ENCODE data around the gene APOL6.
"Not testable (repeated sequence)": the region's sequence is repeated elsewhere in the genome, so short reads cannot be mapped to it uniquely, and the experiment has no call there.

The APOL6 gene

GRCh38 chr22:35641494-35642120 lies 6.6 kb upstream of the APOL6 start:
- DNase-seq: no peak

GRCh38 chr22:35642305-35642741 lies 5.9 kb upstream of the APOL6 start:
- DNase-seq: no peak

- no peak for DNase-seq
Measured at GRCh38 chr22:35643991-35644390, 4.3 kb upstream of the APOL6 start.

DNA sequence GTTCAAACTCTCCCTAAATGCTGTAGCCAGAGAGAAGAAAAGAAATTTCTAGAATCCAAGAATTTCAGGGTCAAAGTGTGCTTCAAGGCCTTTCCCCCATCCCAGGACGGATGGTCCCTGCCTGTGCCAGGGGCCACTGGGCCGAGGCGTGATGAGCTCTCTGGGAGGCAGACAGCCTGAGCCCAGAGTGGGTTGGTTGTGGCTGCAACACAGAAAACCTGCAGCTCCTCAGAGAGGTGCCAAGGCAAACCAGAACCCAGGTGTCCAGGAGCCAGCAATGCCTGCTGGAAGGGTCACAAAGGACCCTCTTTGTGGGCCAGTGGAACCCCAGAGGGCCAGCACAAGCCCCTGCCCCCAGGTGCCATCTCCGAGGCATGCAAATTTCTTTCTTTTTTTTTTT lies 2.6 kb upstream of the APOL6 start:
- no peak for DNase-seq

GRCh38 chr22:35649026-35649553 lies 844 bp downstream of the APOL6 start:
- no peak for DNase-seq

- no peak for DNase-seq
Measured at GRCh38 chr22:35649636-35650250, 1.5 kb downstream of the APOL6 start.

DNA sequence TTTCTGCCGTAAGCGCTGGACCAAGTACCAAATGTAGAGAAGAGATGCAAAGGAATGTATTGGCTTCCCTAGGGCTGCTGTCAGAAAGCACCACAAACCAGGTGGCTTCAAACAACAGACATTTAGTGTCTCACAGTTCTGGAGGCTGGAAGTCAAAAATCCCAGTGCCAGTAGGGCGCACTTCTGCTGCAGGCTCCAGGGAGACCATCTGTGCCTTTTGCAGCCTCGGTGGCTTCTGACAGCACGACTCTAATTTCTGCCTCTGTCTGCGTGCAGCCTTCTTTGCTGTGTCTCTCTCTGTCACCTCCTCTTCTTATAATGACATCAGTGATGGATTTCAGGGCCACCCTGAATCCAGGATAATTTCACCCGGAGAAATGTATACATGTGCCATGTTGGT lies 2.8 kb downstream of the APOL6 start:
- no peak for DNase-seq

GRCh38 chr22:35653824-35654223 lies 5.6 kb downstream of the APOL6 start:
- no peak for DNase-seq

- DNase-seq: no peak
Measured at GRCh38 chr22:35656284-35656752, 8.1 kb downstream of the APOL6 start.

GRCh38 chr22:35657571-35658312 lies 9.5 kb downstream of the APOL6 start:
- DNase-seq: no peak

GRCh38 chr22:35660291-35661127 lies 12.3 kb downstream of the APOL6 start:
- no peak for DNase-seq

- no peak for DNase-seq
Measured at GRCh38 chr22:35661464-35661863, 13.2 kb downstream of the APOL6 start.

- DNase-seq: no peak
Measured at GRCh38 chr22:35662914-35663313, 14.7 kb downstream of the APOL6 start.

- no peak for DNase-seq
Measured at GRCh38 chr22:35663371-35663770, 15.1 kb downstream of the APOL6 start.

GRCh38 chr22:35664955-35665587 lies 16.8 kb downstream of the APOL6 start:
- no peak for DNase-seq

DNA sequence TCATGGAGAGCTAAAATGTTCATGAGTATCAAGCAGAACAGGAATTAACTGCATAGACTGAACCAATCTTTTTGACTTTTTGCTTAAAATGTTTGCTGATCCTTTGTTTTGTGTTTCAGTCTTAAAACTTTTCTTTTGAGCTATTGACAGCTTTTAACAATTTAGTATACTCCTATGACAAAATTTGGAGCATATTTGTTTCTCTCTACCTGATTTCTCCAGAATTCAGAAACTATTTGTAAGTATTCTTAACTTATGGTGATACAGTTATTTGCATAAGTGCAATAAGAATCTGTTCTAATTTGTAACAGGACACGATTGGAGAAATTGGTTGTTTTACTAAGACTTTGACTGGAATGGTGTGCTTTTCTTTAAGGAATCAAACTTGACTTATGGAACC lies 18.5 kb downstream of the APOL6 start:
- DNase-seq: not testable (repeated sequence)

GRCh38 chr22:35674335-35674734 lies 26.1 kb downstream of the APOL6 start:
- DNase-seq: no peak

GRCh38 chr22:35676065-35676464 lies 27.8 kb downstream of the APOL6 start:
- DNase-seq: not testable (repeated sequence)

GRCh38 chr22:35677460-35678187 lies 29.4 kb downstream of the APOL6 start:
- no peak for DNase-seq

DNA sequence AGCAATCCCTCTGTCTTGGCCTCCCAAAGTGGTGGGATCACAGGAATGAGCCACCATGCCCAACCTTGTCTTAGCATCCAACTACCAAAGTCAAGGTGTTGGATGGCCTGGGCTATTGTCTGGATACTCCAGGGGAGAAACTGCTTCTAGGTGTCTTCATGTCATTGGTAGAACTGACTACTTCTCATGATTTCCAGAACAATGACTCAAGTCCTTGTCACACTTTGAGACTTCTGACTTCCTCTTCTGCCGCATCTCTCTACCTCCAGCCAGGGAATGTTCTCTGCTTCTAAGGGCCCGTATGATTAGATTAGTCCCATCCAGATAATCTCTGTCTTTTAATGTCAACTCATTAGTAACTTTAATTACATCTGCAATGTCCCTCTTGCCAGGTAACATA lies 30.6 kb downstream of the APOL6 start:
- DNase-seq: no peak

GRCh38 chr22:35679492-35679891 lies 31.2 kb downstream of the APOL6 start:
- not testable (repeated sequence) for DNase-seq

All from left hindlimb (tissue), 1 donor.